DOHH2 (cell line): Measurements from ENCODE around the gene SLC4A1.

Experiments used
- H3F3A ChIP-seq: fragments of 200-600 bp; sonication (generic), shearing (Covaris generic); 2 replicates; pipeline ENCODE4 v1.6.0; 2016; ENCODE audit warnings: antibody characterized with exemption, mild to moderate bottlenecking; ENCODE audit not compliant: control insufficient read depth, insufficient read depth
- H3K27ac ChIP-seq: fragments of 200-600 bp; sonication (generic); 2 replicates; pipeline ENCODE4 v1.5.1; 2014; ENCODE audit warnings: low read depth, mild to moderate bottlenecking, low read length, moderate library complexity
- H3K27me3 ChIP-seq: fragments of 200-600 bp; sonication (generic); 2 replicates; pipeline ENCODE4 v1.6.1; 2014; ENCODE audit warnings: mild to moderate bottlenecking, low read length, mixed read lengths; ENCODE audit not compliant: control insufficient read depth
- H3K36me3 ChIP-seq: fragments of 200-600 bp; sonication (generic); 2 replicates; pipeline ENCODE4 v1.6.1; 2014; ENCODE audit warnings: mild to moderate bottlenecking, low read length, moderate library complexity, mixed read lengths; ENCODE audit not compliant: control insufficient read depth
- H3K4me1 ChIP-seq: fragments of 200-600 bp; sonication (generic); 2 replicates; pipeline ENCODE4 v1.6.1; 2014; ENCODE audit warnings: mild to moderate bottlenecking, low read length, mixed read lengths; ENCODE audit not compliant: control insufficient read depth
- H3K4me2 ChIP-seq: fragments of 200-600 bp; sonication (generic); 2 replicates; pipeline ENCODE4 v1.6.0; 2014; ENCODE audit warnings: mild to moderate bottlenecking, low read length, moderate library complexity
- H3K4me3 ChIP-seq: fragments of 200-600 bp; sonication (generic); 2 replicates; pipeline ENCODE4 v1.5.1; 2014; ENCODE audit warnings: mild to moderate bottlenecking, low read length, mixed read lengths
- H3K79me2 ChIP-seq: fragments of 200-600 bp; sonication (generic); 2 replicates; pipeline ENCODE4 v1.6.1; 2014; ENCODE audit warnings: mild to moderate bottlenecking, low read length, mixed read lengths; ENCODE audit not compliant: control insufficient read depth
- H3K9me2 ChIP-seq: fragments of 200-600 bp; sonication (generic); replicated peaks from 2 replicates; pipeline ENCODE4 v1.6.1; 2014; ENCODE audit warnings: mild to moderate bottlenecking, low read length, mixed read lengths; ENCODE audit not compliant: control insufficient read depth
- H3K9me3 ChIP-seq: fragments of 200-600 bp; sonication (generic); 2 replicates; pipeline ENCODE4 v1.6.1; 2014; ENCODE audit warnings: antibody characterized with exemption, low read length, mixed read lengths; ENCODE audit not compliant: control insufficient read depth, insufficient read depth
- H4K20me1 ChIP-seq: fragments of 200-600 bp; sonication (generic); 2 replicates; pipeline ENCODE4 v1.6.0; 2014; ENCODE audit warnings: low read depth, mild to moderate bottlenecking, antibody characterized with exemption, low read length, moderate library complexity; ENCODE audit not compliant: control insufficient read depth, insufficient read depth
- EZH2phosphoT487 ChIP-seq: fragments of 200-600 bp; sonication (generic); IDR thresholded peaks from 2 replicates; pipeline ENCODE4 v1.6.1; 2017; ENCODE audit warnings: borderline replicate concordance, mild to moderate bottlenecking, antibody characterized with exemption, low read length, moderate library complexity, mixed read lengths
- TF ChIP-seq, protein P1 (sequence below): fragments of 200-600 bp; sonication (generic); IDR thresholded peaks from one replicate; pipeline ENCODE4 v1.5.1; 2014; ENCODE audit warnings: antibody characterized with exemption, mild to moderate bottlenecking, low read depth, low read length; ENCODE audit not compliant: poor library complexity, severe bottlenecking

SLC4A1 gene

DNA sequence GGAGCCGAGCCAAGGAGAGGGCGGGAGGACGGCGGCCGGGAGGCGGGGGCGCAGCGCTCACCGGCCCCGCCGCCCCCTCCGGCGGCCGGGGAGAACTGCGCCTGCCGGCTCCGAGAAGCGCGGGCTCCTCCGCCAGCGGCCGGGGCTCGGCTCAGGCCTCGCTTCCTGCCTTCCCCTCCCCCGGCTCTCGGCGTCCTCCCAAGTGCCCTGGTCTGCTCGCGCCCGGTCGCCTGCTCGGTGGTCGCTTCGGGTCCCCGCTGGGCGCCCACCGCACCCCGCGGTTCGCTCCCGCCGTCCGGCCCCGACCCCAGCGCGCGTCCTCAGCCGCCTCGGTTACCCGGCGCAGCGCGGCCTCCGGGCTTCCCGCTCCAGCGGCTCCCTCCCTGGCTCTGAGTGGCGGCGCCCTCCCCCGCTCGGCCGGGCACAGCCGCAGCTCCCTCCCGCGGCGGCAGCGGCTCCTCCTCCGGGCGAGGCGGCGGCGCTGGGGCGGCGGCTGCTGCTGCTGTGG is 48.8 kb downstream of the SLC4A1 start:
- Histone ChIP-seq H3K4me2 (peak overlapping the region; percentile 45; the same call in 1 of the 2 replicates), H3K4me1 (peaks cover 44% of the 10 kb centered on the region), H3K4me3 (peak overlapping the region; percentile 78), H3K79me2 (peaks cover 67% of the 10 kb centered on the region), H3K9me2 (no peaks in the 10 kb centered on the region), H4K20me1 (no peaks in the 10 kb centered on the region), H3K27ac (peak overlapping the region; percentile 82), H3F3A (peaks cover 28% of the 10 kb centered on the region), H3K9me3 (no peaks in the 10 kb centered on the region), H3K36me3 (peaks cover 47% of the 10 kb centered on the region), H3K27me3 (no peaks in the 10 kb centered on the region)
- TF ChIP-seq, protein P1, sequence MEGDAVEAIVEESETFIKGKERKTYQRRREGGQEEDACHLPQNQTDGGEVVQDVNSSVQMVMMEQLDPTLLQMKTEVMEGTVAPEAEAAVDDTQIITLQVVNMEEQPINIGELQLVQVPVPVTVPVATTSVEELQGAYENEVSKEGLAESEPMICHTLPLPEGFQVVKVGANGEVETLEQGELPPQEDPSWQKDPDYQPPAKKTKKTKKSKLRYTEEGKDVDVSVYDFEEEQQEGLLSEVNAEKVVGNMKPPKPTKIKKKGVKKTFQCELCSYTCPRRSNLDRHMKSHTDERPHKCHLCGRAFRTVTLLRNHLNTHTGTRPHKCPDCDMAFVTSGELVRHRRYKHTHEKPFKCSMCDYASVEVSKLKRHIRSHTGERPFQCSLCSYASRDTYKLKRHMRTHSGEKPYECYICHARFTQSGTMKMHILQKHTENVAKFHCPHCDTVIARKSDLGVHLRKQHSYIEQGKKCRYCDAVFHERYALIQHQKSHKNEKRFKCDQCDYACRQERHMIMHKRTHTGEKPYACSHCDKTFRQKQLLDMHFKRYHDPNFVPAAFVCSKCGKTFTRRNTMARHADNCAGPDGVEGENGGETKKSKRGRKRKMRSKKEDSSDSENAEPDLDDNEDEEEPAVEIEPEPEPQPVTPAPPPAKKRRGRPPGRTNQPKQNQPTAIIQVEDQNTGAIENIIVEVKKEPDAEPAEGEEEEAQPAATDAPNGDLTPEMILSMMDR = no peak
- TF ChIP-seq EZH2phosphoT487 = no peak

DNA sequence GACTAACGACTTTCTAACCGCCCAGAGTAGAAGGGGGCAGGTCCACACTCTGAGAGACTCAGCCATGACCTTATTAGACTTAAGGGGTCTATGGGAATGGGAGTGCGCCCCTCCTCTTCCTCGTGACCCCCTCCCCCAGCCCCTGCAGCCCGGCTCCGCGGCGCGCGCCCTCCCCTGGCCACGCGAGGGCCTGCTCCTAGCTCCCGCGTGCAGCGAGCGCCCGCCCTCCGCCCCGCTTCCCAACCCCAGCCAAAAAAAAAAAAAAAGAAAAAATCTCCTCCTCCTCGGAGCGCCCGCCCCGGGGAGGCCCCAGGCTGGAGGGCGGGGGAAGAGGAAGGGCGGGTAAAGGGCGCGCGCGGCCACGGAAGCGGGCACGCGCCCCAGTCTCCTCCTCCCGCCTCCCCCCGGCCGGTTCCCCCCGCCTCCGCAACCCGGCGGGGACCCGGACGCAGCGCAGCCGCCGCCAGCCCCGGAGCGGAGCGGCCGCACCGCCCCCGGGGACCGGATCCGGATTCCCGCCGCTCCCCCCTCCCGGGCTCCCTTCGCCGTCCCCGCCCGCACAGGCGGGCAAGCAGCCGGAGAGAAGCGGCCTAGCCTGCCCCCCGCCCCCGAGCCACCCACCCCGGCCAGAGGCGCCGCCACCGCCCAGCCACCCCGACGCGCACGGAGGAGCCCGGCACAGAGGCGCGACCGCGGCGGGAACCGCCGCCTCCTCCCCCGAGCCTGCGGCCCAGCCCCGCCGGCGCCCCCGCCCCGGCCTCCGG is 49.4 kb downstream of the SLC4A1 start:
- TF ChIP-seq EZH2phosphoT487 = no peak
- TF ChIP-seq, protein P1 = peak; percentile 62
- Histone ChIP-seq H3K36me3 (peaks cover 53% of the 10 kb centered on the region), H3K4me1 (peaks cover 51% of the 10 kb centered on the region), H3K4me2 (peak overlapping the region; percentile 80), H3K9me2 (no peaks in the 10 kb centered on the region), H3K4me3 (peak overlapping the region; percentile 96), H3K79me2 (peaks cover 67% of the 10 kb centered on the region), H3F3A (peaks cover 28% of the 10 kb centered on the region), H4K20me1 (no peaks in the 10 kb centered on the region), H3K27me3 (no peaks in the 10 kb centered on the region), H3K9me3 (no peaks in the 10 kb centered on the region), H3K27ac (peak overlapping the region; percentile 82)

DNA sequence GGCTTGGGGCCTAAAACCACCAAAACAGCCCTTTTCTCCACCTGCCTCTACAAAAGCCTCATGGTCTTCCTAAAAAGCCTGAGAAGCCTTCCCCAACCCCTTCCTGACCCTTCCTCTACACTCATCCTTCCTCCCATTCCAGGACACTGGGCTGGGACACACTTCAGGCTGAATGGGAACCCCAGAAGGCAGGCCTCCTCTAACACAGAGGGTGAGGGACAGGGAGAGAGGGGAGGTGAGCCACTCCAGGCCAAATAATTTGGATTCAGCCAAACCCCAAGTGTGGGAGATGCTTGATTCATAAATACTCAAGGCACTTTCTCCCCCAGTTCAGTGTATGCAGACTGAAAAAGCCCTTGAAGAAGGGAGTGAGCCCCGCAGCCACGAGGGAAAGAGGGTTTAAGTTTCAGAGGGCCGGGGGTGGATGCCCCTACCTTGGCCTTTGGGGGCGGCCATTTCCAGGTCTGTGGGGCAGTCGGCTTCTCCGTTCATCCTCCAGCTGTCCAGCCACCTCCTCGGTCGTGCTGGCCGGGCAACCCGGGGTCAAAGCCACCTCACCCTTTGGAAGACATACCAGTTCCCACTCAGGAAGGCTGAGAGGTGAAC is 50.1 kb downstream of the SLC4A1 start:
- Histone ChIP-seq H3K4me1 (peaks cover 56% of the 10 kb centered on the region), H3K79me2 (peaks cover 67% of the 10 kb centered on the region)

More for the DNA sequence above, 50.1 kb downstream of the SLC4A1 start:
- Histone ChIP-seq H3K27ac (peak overlapping the region; percentile 82), H3F3A (peaks cover 24% of the 10 kb centered on the region), H3K27me3 (no peaks in the 10 kb centered on the region), H4K20me1 (no peaks in the 10 kb centered on the region), H3K9me3 (no peaks in the 10 kb centered on the region), H3K4me2 (peak overlapping the region; percentile 80), H3K9me2 (no peaks in the 10 kb centered on the region), H3K4me3 (peak overlapping the region; percentile 96), H3K36me3 (peaks cover 60% of the 10 kb centered on the region)
- TF ChIP-seq, protein P1 = no peak
- no peak for TF ChIP-seq EZH2phosphoT487
